Activated B cell treated with CpG ODN at 0.5 μM for 24 hours (primary cell): ENCODE measurements around the gene NOC3L. TPM values are rescaled to one million over a fixed set of nuclear protein-coding genes. Genes with fewer than 3 reads are reported as not detected.

Experiments
- ATAC-seq: fragments of 200-7000 bp; cut with Tn5 transposase; one replicate; pipeline ENCODE4 v1.10.0; 2021; ENCODE audit warnings: low read depth, mild to moderate bottlenecking, moderate library complexity
- CTCF ChIA-PET: fragments of 350-600 bp; sonication (Branson Sonifier 250); formaldehyde crosslinking; loops from one replicate; lab custom pipeline; 2021; ENCODE audit warnings: antibody characterized with exemption; lab: Charles Lee
- POLR2A ChIA-PET: fragments of 350-600 bp; sonication (Branson Sonifier 250); formaldehyde crosslinking; loops from one replicate; lab custom pipeline; 2021; ENCODE audit warnings: antibody characterized with exemption; lab: Charles Lee
- DNase-seq: peaks from one replicate; pipeline ENCODE4 v3.0.0; 2022
- H3K27ac Mint-ChIP-seq: one replicate; pipeline ENCODE4 v1.8.0; 2020; ENCODE audit warnings: mixed read lengths
- H3K27me3 Mint-ChIP-seq: one replicate; pipeline ENCODE4 v1.8.0; 2021; ENCODE audit warnings: mixed read lengths
- H3K36me3 Mint-ChIP-seq: one replicate; pipeline ENCODE4 v1.8.0; 2021; ENCODE audit warnings: low read depth, mixed read lengths
- H3K4me1 Mint-ChIP-seq: one replicate; pipeline ENCODE4 v1.8.0; 2021; ENCODE audit warnings: mixed read lengths
- H3K4me3 Mint-ChIP-seq: one replicate; pipeline ENCODE4 v1.8.0; 2020; ENCODE audit warnings: mild to moderate bottlenecking, mixed read lengths
- H3K9me3 Mint-ChIP-seq: one replicate; pipeline ENCODE4 v1.8.0; 2020; ENCODE audit warnings: mixed read lengths
- CTCF ChIP-seq: fragments of 200-600 bp; IDR thresholded peaks from one replicate; pipeline ENCODE4 v1.8.0; 2022; ENCODE audit warnings: antibody characterized with exemption, mild to moderate bottlenecking
- intact Hi-C: fragments of 100-400 bp; cut with micrococcal nuclease; formaldehyde crosslinking; loops from one replicate; pipeline ENCODE4 v1.15.1; 2024
- total RNA-seq: library from RNA; stranded (reverse); gene quantifications from 2 replicates; pipeline ENCODE4 v1.2.3, GENCODE V29; 2022

NOC3L gene
- total RNA-seq, 1 donor from 2014 or later: 50.8 TPM

DNA sequence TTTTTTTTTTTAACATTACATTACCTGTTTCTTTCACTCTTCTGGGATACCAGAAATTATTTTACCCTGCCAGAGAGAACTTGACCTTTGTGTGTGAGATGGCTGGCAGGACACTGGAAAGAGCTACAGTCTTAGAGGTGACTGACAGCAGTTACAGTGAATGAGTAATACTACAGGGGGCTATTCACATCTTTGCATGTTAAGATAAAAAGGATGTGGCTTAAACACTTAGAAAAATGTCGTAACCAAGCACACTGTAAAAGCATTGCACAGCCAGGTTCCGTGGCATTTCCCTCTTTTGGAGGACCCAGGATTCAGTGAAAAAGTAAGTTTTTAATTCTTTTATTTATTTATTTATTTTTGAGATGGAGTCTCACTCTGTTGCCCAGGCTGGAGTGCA lies 20.8 kb upstream of the NOC3L start:
- POLR2A ChIA-PET: interaction anchor here (0.6 kb wide), 2 partner anchors 9 to 679 kb away, joined by 6 read pairs; no protein-coding TSS in a partner anchor
- H3K9me3 Mint-ChIP-seq: no peaks in the 10 kb centered on the region
- CTCF ChIA-PET: interaction anchor here (0.7 kb wide), 1 partner anchor 78 kb away, joined by 4 read pairs; no protein-coding TSS in a partner anchor
- no peaks in the 10 kb centered on the region for H3K4me1 Mint-ChIP-seq
- H3K36me3 Mint-ChIP-seq: no peaks in the 10 kb centered on the region
- DNase-seq (no peak), ATAC-seq (no peak)
- no peak overlapping the region for H3K27ac Mint-ChIP-seq
- intact Hi-C loops: no loop called here
- H3K27me3 Mint-ChIP-seq: peaks cover 9% of the 10 kb centered on the region
- no peak for TF ChIP-seq CTCF
- no peak overlapping the region for H3K4me3 Mint-ChIP-seq

DNA sequence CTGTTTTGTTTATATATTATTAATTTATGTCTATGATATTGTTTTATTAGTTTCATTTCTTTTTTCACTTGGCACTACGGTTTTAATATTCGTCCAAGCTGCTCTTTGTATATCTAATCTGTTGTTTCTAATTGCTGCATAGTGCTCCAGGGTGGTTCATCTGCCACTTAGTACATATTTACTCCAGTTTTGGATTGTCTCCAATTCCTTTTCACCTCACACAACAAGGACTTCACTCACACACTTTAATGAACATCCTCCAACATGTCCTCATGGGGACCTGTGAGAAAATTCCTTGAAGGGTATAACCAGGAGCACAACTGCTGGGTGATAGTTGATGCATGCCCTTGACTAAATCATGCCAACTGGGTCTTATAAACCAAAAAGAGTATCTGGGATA lies 14.1 kb upstream of the NOC3L start:
- Mint-ChIP-seq H3K27ac (no peak overlapping the region), H3K4me1 (no peaks in the 10 kb centered on the region), H3K4me3 (no peak overlapping the region), H3K36me3 (no peaks in the 10 kb centered on the region), H3K9me3 (no peaks in the 10 kb centered on the region), H3K27me3 (peaks cover 36% of the 10 kb centered on the region)
- ATAC-seq (no peak), DNase-seq (no peak)
- no peak for TF ChIP-seq CTCF
- ChIA-PET POLR2A (no interaction called here), CTCF (interaction anchor here (0.6 kb wide), 1 partner anchor 14 kb away, joined by 3 read pairs; no protein-coding TSS in a partner anchor)
- intact Hi-C loops: no loop called here

- no peaks in the 10 kb centered on the region for H3K4me1 Mint-ChIP-seq
- TF ChIP-seq CTCF: no peak
- H3K4me3 Mint-ChIP-seq: no peak overlapping the region
- ChIA-PET CTCF (no interaction called here), POLR2A (no interaction called here)
- H3K27me3 Mint-ChIP-seq: peaks cover 36% of the 10 kb centered on the region
- H3K36me3 Mint-ChIP-seq: no peaks in the 10 kb centered on the region
- DNase-seq: no peak
- intact Hi-C loops: no loop called here
- H3K9me3 Mint-ChIP-seq: no peaks in the 10 kb centered on the region
- H3K27ac Mint-ChIP-seq: no peak overlapping the region
- ATAC-seq: no peak
Observed at GRCh38 chr10:94375374-94375773, 12.6 kb upstream of the NOC3L start.

GRCh38 chr10:94370501-94370900 lies 7.8 kb upstream of the NOC3L start:
- H3K36me3 Mint-ChIP-seq: no peaks in the 10 kb centered on the region
- no peak for TF ChIP-seq CTCF
- ATAC-seq (no peak), DNase-seq (no peak)
- no peak overlapping the region for H3K4me3 Mint-ChIP-seq
- ChIA-PET POLR2A (no interaction called here), CTCF (interaction anchor here (0.9 kb wide), 1 partner anchor 74 kb away, joined by 3 read pairs; no protein-coding TSS in a partner anchor)
- no peaks in the 10 kb centered on the region for H3K4me1 Mint-ChIP-seq
- no peak overlapping the region for H3K27ac Mint-ChIP-seq
- peaks cover 32% of the 10 kb centered on the region for H3K27me3 Mint-ChIP-seq
- intact Hi-C loops: no loop called here
- H3K9me3 Mint-ChIP-seq: no peaks in the 10 kb centered on the region

- Mint-ChIP-seq H3K27ac (no peak overlapping the region), H3K4me3 (no peak overlapping the region), H3K36me3 (peaks cover 8% of the 10 kb centered on the region), H3K9me3 (no peaks in the 10 kb centered on the region), H3K4me1 (peaks cover 20% of the 10 kb centered on the region), H3K27me3 (peaks cover 19% of the 10 kb centered on the region)
- TF ChIP-seq CTCF: no peak
- no peak for DNase-seq
- intact Hi-C loops: no loop called here
- ATAC-seq: no peak
- ChIA-PET CTCF (no interaction called here), POLR2A (no interaction called here)
Observed at GRCh38 chr10:94366382-94366781, 3.6 kb upstream of the NOC3L start.
